ENCODE results near the gene FBXO8. TPM values are rescaled to one million over a fixed set of nuclear protein-coding genes. Genes with fewer than 3 reads are reported as not detected.

Gene FBXO8
- polyA plus RNA-seq, 2 of the 4 experiments (the other 2 are of a cell fraction) = 10.3 to 19.5 TPM

DNA sequence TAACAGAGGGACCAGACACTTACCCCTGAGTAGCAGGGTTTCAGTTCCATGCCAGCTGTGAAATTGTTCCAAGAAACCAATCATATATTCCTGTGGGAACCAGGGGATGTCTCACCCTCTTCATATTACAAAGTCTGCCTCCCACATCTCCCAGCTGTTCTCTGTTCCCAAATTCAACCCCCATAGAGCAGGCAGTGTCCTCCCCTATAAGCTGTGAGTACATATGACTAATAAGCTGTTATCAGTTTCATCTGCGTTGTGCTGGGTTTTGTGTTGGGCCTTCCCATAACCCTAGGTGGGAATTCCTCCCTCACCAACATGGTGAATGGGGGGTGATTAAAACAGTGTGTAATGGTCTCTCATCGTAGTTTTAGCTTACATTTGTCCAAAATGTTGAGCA is 41.3 kb upstream of the FBXO8 start:
- H3K4me3 ChIP-seq = no peak overlapping the region
- DNase-seq (ENCODE audit: low read depth in 1 of 2, low spot score in 1 of 2) (no peak), FAIRE-seq (no peak), ATAC-seq (no peak)
- H3K9me3 ChIP-seq = no peaks in the 10 kb centered on the region
- POLR2A ChIA-PET = no interaction called here
- WGBS (ENCODE audit: missing lambda C conversion rate) = 80% methylated on average over 2 of the region's 2 CpGs
- no peak overlapping the region for H3K4me2 ChIP-seq
- CTCF ChIA-PET = no interaction called here
- TF ChIP-seq POLR2AphosphoS2 (conservative IDR thresholded peaks at IDR 0.05; ENCODE audit: low read length) (no peak), ZNF302 (CRISPR knock-in tag; IDR thresholded peaks at IDR 0.05) (no peak), SREBF2 (IDR thresholded peaks at IDR 0.05) (no peak), FOSB (CRISPR knock-in tag; IDR thresholded peaks at IDR 0.05) (no peak), RFX5 (IDR thresholded peaks at IDR 0.05) (no peak)
- H3K27ac ChIP-seq = no peak overlapping the region
- no peaks in the 10 kb centered on the region for H3K4me1 ChIP-seq

DNA sequence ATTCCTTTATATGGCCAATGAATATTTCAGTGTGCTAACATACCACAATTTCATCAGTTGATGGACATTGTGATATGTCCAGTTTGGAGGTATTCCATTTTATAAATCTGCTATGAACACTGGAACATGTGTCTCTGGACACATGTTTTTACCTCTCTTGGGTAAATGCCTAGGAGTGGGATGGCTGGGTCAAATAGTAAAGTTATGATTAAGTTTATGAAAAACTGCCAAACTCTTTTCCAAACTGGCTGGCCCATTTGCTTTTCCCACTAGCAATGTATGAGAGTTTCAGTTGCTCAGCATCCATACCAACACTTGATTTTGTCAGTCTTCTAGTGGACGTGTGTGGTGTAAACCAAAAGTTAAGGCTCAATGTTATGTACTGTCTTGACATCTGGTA is 40.8 kb upstream of the FBXO8 start:
- ChIA-PET POLR2A (no interaction called here), CTCF (no interaction called here)
- Histone ChIP-seq H3K4me1 (no peaks in the 10 kb centered on the region), H3K27ac (no peak overlapping the region), H3K4me3 (no peak overlapping the region), H3K9me3 (no peaks in the 10 kb centered on the region), H3K4me2 (no peak overlapping the region)
- 84% methylated on average over 1 of the region's 1 CpG for WGBS (ENCODE audit: missing lambda C conversion rate)
- no peak for TF ChIP-seq CEBPB (IDR thresholded peaks at IDR 0.05)
- no peak for TF ChIP-seq ZC3H11A (IDR thresholded peaks at IDR 0.05)
- no peak for TF ChIP-seq KDM1A (IDR thresholded peaks at IDR 0.05; ENCODE audit: low read depth)
- TF ChIP-seq, protein P1, sequence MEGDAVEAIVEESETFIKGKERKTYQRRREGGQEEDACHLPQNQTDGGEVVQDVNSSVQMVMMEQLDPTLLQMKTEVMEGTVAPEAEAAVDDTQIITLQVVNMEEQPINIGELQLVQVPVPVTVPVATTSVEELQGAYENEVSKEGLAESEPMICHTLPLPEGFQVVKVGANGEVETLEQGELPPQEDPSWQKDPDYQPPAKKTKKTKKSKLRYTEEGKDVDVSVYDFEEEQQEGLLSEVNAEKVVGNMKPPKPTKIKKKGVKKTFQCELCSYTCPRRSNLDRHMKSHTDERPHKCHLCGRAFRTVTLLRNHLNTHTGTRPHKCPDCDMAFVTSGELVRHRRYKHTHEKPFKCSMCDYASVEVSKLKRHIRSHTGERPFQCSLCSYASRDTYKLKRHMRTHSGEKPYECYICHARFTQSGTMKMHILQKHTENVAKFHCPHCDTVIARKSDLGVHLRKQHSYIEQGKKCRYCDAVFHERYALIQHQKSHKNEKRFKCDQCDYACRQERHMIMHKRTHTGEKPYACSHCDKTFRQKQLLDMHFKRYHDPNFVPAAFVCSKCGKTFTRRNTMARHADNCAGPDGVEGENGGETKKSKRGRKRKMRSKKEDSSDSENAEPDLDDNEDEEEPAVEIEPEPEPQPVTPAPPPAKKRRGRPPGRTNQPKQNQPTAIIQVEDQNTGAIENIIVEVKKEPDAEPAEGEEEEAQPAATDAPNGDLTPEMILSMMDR (IDR thresholded peaks at IDR 0.05) = no peak
- no peak for TF ChIP-seq EHF (CRISPR knock-in tag; IDR thresholded peaks at IDR 0.05)
- TF ChIP-seq, protein P2, sequence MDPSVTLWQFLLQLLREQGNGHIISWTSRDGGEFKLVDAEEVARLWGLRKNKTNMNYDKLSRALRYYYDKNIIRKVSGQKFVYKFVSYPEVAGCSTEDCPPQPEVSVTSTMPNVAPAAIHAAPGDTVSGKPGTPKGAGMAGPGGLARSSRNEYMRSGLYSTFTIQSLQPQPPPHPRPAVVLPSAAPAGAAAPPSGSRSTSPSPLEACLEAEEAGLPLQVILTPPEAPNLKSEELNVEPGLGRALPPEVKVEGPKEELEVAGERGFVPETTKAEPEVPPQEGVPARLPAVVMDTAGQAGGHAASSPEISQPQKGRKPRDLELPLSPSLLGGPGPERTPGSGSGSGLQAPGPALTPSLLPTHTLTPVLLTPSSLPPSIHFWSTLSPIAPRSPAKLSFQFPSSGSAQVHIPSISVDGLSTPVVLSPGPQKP (IDR thresholded peaks at IDR 0.05; ENCODE audit: low read depth, low read length) = no peak
- no peak for TF ChIP-seq POLR2AphosphoS2 (conservative IDR thresholded peaks at IDR 0.05; ENCODE audit: low read length)
- no peak for TF ChIP-seq ZSCAN20 (CRISPR knock-in tag; IDR thresholded peaks at IDR 0.05)
- no peak for TF ChIP-seq BHLHE40 (IDR thresholded peaks at IDR 0.05; ENCODE audit: low read depth, low read length)
- TF ChIP-seq, protein P3, sequence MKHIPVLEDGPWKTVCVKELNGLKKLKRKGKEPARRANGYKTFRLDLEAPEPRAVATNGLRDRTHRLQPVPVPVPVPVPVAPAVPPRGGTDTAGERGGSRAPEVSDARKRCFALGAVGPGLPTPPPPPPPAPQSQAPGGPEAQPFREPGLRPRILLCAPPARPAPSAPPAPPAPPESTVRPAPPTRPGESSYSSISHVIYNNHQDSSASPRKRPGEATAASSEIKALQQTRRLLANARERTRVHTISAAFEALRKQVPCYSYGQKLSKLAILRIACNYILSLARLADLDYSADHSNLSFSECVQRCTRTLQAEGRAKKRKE (CRISPR knock-in tag; IDR thresholded peaks at IDR 0.05; ENCODE audit: low read depth) = no peak
- TF ChIP-seq NFE2L2 (conservative IDR thresholded peaks at IDR 0.05; ENCODE audit: low read length) = no peak
- TF ChIP-seq RCOR1 (IDR thresholded peaks at IDR 0.05; ENCODE audit: low read depth, low read length) = no peak
- no peak for TF ChIP-seq CBX8 (IDR thresholded peaks at IDR 0.05)
- no peak for TF ChIP-seq MYC (IDR thresholded peaks at IDR 0.05; ENCODE audit: borderline replicate concordance, low read length)
- no peak for TF ChIP-seq FOXS1 (CRISPR knock-in tag; IDR thresholded peaks at IDR 0.05)
- TF ChIP-seq TFCP2L1 (CRISPR knock-in tag; IDR thresholded peaks at IDR 0.05) = no peak
- TF ChIP-seq SMC3 (IDR thresholded peaks at IDR 0.05) = no peak
- no peak for FAIRE-seq
- DNase-seq (ENCODE audit: low read depth in 1 of 2, low spot score in 1 of 2) = no peak
- ATAC-seq = no peak

DNA sequence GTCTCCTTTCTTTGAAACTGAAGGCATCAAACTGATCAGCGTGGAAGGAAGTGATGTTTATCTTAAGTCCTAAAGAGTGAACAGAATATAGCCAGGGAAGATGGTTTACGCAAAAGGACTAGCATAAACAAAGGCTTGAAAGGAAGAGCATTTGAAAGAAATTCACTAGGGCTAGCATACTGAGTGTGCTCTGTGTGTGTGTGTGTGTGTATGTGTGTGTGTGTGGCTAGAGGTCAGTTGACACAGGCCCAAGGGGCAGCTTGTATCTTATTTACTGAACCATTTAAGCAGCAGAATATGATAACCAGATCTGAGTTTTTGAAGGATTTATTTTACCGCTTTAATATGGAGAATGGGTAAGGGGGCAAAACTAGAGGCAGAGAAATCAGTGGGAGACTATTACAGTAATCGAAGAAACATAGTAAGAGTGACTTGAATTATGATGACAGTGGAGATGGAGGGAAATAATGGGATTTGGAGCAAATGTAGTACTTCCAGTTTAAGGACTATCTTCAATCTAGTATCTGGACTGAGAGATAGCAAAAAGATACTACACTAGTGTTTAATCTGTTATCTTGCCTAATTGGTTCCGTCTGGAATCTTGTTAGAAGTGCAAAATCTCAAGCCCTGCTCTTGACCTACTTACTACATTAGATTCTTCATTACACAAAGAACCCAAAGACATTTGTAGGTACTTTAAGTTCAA is 37.2 kb upstream of the FBXO8 start:
- TF ChIP-seq ZFP36 (IDR thresholded peaks at IDR 0.05; ENCODE audit: borderline replicate concordance, partially characterized antibody) (no peak), FOSL2 (IDR thresholded peaks at IDR 0.05) (no peak), FOSL2 (CRISPR knock-in tag; IDR thresholded peaks at IDR 0.05) (no peak), CBX2 (IDR thresholded peaks at IDR 0.05; ENCODE audit: borderline replicate concordance, low read depth) (no peak), GATA3 (IDR thresholded peaks at IDR 0.05; ENCODE audit: borderline replicate concordance) (no peak), RFX5 (IDR thresholded peaks at IDR 0.05) (no peak)
- Histone ChIP-seq H3K9me3 (no peaks in the 10 kb centered on the region), H3K4me2 (no peak overlapping the region), H3K4me1 (peaks cover 13% of the 10 kb centered on the region; the same call in 2 of the 3 replicates), H3K27ac (no peak overlapping the region), H3K4me3 (no peak overlapping the region)
- ChIA-PET CTCF (interaction anchor here (0.8 kb wide), 1 partner anchor 900 kb away, joined by 3 read pairs; no protein-coding TSS in a partner anchor), POLR2A (interaction anchor here (0.5 kb wide), 1 partner anchor 791 kb away, joined by 4 read pairs; the partner anchor contains the start of gene HAND2)
- WGBS (ENCODE audit: missing lambda C conversion rate) = 81% methylated on average over 5 of the region's 5 CpGs
- no peak for FAIRE-seq
- no peak for DNase-seq (ENCODE audit: low read depth in 1 of 2, low spot score in 1 of 2)
- ATAC-seq = no peak
